NCI-H1105 treated with DMSO at 0.1 percent for 48 hours (cell line): ENCODE measurements around the gene APEX1.
A peak's percentile ranks its signal among the peaks of the same experiment; 100 is the strongest.
"Not testable (repeated sequence)": the region's sequence is repeated elsewhere in the genome, so short reads cannot be mapped to it uniquely, and the experiment has no call there.

Experiments
- DNase-seq: peaks from one replicate; lab custom pipeline; 2025; lab: John Stamatoyannopoulos, UW

APEX1 gene

DNA sequence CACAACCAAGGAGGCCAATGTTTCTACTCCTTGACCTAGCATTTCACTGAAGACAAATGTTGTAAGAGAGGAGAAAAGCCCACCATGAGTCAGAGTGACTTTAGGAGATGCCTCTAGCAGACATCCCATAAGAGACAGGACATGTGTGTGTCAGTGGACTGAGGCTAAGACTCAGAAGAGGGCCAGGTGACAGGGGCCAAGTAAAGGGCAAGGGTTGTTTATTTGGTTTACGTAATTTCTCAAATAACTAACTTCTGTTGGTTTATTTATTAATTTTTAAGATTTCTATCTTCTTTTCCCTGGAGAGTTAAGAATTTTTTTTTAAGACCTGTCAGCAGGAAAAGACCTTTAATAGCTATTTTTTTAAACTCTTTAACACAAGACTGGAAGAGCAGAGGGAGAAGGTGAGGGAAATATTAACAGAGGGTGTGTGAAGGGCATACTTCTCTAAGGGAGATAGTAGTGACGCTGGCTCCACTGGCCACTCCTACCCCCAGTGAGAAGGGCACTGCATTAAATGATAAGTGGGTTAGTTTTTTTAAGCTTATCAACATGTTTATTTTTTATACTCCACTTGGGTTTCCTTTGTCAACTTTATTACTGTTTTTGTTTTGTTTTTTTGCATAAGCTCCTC is 17.6 kb downstream of the APEX1 start:
- no peak for DNase-seq

DNA sequence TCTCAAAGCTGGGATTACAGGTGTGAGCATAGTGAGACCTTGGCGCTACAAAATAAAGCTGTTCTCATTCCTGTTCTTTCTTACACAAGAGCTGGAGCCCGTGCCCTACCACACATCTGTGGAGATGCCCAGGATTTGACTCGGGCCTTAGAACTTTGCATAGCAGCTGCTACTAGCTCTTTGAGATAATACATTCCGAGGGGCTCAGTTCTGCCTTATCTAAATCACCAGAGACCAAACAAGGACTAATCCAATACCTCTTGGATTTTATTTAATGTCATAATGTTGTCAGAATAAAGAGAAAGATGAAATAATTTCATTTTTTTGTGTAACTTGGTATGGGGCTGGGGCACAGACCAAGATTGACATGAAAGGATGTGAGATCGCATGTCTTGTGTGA is 21.8 kb downstream of the APEX1 start:
- DNase-seq: no peak

DNA sequence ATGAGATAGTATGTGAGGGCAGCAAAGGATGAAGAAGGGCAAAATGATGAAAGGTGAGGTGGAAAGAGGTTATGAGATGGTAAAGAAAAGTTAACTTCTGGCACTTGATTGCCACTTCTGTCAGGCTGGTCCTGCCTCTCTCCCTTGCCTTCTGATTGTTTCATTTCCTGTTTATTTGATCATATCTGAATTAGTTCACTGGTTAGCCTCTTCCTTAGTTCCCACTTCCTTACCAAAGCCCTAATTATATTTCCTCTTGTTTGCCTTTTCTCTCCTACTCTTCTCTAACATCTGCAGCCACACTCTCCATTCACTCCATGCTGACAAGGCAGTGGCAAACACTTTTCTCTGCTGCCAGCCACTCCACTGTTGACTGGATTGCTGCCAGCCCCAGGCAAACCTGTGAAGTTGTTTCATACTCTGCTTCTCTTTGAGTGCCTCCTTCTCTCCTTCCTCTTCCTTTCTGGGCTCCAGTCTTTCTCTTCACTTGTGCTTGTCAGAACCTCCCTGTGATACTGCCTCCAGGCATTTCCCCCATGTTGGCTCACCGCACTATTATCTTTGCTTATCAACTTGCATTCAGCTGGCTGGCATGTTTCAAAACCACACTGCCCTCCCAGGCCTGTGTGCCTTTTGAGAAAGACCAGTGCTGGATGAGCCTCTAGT is 22.3 kb downstream of the APEX1 start:
- DNase-seq: peak; percentile 46

DNA sequence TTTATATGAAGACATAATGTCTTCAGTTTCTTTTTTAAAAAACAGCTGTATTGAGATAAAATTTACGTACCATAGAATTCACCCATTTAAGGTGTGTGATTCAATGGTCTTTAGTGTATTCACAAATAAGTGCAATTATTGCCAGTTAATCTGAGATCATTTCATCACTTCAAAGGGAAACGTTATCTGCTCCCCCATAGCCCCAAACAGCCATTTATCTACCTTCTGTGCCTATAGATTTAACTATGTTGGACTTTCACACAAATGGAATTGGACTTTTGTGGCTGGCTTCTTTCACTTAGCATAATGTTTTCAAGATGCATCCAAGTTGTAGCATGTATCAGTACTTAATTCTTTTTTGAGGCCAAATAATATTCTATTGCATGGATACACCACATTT is 23.9 kb downstream of the APEX1 start:
- no peak for DNase-seq

DNA sequence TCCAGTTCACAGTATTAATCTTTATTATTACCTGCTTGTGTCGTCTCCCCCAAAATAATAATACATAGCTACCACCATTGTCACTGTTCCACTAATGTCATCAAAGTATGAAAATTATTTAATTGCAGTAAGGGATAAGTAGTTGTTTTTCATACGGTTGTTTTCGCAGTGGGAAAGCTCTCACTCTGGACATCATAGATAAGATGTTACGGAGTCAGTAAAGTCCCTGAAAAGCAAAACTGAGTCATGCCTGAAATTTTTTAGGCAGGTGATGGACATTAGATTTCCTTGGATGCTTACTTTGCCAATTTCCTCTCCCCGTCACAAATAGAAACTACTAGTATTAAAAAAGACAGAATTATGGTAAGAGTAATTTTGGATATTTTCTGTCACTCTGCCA is 27.4 kb downstream of the APEX1 start:
- DNase-seq: no peak

DNA sequence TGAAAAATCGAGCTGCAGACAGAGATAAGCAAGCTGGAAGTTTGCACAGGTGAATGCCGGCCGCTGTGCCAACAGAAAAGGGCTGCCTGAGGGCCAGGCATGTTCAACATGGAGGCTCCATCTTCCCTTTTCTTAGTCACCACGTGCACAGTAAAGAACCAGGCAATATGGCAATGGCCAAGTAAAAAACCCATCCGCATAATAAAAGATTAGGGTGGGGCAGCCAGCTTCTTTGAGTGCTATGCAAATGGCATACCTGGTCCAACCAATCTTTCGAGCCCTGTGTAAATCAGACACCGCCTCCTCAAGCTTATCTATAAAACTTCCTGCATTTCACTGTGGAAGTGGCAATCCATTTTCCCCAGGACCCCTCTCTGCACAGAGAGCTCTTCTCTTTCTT is 30.9 kb downstream of the APEX1 start:
- no peak for DNase-seq

DNA sequence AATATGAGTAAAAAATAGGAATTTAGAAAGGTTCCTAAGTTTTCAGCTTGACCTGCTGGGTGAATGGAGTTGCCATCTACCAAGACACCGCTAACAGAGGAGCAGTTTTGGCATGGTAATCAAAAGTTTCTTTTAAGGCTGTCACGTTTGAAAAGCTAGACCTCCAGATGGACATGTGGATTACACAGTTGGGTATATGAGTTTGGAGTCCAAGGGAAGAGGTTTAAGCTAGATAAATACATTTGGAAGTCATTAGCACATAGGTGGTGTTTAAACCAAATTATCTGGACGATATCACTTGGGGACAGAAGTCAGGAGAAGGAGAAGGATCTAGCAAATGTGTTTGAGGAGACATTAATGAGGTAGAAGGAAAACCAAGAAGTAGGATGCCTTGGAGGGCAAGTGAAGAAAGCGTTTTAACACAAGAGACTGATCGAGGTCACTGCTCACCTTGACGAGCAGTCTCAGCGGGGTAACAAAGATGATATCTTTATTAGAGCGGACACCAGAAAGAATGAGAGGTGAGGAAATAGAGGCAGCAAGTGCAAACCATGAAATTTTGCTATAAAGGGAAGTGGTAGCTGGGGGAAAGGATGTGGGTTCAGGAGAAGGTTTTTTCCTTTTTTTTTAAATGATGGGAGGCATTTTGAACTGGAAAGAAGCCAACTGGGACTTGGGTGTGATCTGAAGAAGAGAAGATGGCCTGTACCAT is 31.8 kb downstream of the APEX1 start:
- no peak for DNase-seq

DNA sequence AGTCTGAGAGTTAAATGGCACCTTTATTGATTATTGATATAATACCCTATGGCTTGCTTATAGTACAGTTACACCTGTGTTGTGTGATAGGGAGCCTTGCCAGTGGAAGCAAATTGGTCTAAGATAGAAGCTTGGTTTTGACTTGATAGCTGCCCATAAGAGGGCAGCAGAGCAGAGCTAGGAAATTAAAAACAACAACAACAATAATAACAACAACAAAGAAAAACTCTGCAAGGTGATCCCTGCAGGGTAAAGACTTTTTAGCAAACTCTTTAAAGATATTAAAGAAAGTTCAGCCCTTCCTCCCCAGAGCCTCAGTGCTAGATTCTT is 32.3 kb downstream of the APEX1 start:
- DNase-seq: no peak

DNA sequence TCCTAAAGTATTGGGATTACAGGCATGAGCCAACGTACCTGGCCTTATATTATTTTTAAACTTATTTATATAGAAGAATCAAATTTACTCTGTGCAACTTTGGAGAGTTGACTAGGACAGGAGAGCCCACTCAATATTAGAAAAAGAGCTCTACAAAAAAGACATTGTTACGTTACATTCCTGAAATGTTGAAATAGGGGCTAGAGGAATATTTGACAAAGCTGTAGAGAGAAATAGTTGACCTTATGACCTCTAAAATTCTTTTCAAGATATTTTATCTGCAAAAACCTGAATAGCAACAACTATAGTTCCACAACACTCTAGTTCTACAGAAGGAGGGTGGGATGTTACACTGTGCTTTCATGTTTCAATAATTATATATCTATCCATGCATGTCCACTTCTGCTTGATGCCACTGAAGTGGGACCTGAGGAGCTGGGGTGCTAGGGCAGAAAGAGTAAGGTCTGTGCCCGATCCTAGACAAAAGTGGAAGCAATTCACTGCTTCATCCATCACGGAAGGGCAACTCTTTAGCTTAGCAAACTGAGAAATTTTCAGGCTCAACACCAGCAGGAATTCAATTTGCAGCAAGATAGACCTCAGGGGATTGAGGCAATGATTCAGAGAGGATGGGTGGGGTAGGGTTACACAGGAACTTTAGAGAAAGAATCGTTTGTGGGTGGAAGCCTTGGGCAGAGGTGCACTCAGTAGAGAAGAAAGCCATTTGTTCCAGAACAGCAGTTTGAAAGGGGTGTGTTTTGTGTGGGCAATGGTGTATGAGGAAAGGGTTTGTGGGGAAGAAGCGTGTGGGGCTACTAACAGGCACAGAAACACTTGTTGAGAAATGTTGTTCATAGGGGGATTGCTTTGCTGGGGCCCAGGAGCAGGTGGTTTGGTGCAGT is 34.3 kb downstream of the APEX1 start:
- DNase-seq: no peak

DNA sequence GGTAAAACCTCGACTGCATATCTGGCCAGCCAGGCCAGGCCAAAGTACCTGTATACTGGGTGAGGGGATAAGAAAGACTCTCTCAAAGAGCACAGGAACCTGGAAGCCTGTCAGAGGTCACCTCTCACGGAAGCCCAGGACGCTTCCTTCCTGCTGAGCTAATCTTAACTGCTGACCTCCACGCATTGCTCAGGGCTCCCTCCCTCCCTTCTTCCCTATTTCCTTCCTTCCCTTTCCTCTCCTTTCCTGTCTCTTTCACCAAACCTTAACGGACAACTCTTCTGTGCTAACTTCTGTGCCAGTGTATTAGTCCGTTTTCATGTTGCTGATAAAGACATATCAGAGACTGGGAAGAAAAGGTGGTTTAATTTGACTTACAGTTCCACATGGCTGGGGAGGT is 35.5 kb downstream of the APEX1 start:
- no peak for DNase-seq

DNA sequence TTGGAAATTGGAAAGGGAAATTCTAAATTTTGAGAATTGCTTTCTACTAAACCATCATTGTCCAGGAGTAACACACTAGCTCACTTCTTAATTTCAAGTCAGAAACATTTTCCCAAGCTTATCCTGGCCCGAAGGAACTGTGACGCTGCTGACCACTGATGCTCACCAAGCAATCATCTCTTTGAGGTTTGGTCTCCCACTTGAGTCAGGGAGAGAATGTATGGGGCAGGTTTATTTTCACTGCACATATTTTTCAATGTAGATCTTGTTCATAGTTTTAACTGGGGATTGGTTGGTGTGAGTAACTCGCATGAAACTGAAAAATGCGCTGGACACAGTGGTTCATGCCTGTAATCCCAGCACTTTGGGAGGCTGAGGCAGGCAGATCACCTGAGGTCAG is 37.5 kb downstream of the APEX1 start:
- DNase-seq: no peak

DNA sequence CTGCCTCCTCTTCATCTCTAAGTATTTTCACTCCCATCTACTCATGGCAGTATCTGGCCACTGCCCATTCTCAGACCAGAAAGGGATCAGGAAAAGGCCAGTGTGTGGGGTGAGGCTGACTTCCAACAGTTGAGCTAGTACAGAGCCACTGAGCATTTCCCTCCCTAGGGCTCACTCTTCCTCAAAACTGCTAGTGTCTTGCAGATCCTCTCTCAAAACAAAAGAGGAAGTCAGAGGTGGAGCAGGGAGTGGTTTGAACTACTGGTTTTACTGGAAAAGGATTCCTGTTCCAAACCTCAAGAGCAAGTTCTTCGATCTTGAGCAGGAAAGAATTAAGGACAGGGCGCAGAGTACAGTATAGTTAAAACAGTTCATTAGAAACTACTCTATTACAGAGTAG is 38.6 kb downstream of the APEX1 start:
- DNase-seq: no peak

DNA sequence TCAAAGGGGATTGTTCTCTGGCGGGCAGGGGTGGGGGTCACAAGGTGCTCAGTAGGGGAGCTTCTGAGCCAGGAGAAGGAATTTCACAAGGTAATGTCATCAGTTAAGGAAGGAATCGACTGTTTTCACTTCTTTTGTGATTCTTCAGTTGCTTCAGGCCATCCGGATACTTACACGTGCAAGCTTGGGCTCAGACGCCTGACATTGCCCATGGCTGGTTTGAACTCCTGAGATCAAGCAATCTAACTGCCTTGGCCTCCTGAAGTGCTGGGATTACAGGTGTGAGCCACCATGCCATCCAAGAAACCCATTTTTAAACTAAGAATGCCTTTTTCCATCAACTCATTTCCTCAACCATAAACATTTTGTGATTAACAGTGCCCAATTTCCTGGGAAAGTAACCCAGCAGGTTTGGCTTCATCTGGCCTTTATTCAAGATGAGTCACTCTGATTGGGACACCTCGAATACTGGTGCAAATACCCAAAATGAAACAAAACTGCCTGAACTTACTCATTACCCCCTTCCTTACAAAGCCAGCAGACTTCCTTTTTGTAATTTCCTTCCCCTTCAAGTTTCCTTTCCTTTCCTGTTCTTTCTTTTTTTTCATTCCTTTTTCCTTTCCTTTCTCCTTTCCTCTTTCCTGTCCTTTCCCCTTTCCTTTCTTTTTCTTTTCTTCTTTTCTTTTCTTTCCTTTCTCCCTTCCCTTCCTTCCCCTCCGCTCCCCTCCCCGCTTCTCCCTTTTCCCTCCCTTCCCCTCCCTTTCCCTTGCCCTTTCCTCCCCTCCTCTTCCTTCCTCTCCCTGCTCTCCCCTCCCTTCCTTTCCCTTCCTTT is 40.1 kb downstream of the APEX1 start:
- DNase-seq: no peak

DNA sequence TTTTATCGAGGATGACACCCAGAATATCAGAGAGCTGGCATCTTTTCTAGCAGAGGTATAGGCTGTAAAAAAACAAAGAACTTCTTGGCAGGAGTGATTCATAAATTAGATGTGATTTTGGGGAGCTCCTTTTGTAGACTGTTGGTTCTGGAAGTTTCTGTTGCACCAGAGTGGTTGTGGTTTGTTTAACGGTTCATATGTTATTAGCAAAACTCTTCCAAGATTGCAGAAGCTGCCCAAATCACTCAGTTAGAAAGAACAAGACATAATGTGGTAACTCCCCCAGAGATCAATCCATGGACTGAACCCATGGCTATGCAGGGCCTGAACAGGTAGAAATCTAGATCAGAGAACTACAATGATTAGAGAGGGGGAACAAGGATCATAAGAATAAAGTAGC is 43.6 kb downstream of the APEX1 start:
- DNase-seq: no peak

DNA sequence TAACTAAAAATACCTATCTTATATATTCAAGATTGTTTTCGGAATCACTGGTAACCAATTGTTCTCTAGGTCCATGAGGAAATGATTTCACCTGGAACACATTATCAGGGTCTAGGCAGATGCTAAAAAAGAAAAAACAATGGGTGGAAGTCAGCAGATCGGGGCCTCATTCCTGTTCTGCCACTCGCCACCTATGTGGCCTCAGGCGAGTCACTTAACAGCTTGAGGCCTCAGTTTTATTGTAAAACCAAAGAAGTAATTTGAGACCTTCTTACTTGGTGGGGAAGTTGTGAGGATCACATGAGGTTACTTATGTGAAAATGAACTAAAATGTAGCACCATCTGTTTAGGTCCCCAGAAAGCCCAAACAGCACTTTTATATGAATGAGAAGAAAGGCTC is 44.1 kb downstream of the APEX1 start:
- DNase-seq: no peak

DNA sequence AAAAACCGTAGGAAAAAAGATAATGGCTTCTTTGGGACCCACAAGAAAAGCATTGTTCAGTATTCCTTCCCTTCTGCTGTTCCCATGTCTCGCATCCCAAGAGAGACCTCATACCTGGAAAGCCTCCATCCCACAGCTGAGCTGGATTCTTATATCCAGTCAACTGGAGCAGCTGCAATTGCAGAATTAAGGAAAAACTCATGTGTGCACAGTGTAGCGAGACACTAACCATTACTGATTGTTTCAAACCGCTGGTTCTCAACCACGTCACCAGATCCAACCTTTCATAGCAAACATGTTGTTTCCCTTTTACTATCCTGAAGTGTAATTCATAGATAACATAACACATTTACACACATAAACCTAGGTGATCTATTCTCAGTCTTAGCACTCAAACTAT is 44.9 kb downstream of the APEX1 start:
- no peak for DNase-seq

DNA sequence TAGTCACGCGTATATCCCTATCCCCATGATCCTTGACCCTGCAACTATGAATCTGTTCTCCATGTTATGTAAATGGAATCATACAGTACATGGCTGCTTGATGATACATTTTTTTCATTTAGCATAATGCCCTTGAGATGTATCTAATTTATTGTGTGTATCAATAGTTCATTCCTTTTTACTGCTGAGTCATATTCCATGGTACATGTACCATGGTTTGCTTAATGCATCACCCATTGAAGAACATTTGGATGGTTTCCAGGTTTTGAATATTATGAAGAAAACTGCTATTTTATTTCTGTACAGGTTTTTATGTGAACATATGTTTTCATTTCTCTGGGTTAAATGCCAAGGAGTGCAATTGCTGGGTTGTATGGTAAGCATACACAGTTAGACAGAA is 46.3 kb downstream of the APEX1 start:
- DNase-seq: no peak

DNA sequence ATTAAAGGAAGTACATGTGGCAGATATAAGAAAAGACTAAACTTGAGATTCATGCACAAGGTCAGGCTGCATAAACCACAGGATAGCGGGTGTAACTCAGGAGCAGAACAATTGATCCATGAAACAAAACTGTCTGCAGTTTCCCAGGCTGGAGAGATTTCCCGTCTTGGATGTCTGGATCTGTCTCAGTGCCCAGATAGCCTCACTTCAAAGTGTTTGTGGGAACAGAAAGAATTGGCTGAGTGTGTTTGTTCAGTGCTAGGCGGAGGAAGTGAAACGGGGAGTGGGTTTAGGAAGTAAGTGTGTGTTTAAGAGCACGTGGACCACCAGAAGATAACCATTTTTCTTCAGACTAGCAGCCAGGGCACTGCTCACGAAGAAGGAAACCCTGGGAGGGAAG is 48.9 kb downstream of the APEX1 start:
- no peak for DNase-seq

DNA sequence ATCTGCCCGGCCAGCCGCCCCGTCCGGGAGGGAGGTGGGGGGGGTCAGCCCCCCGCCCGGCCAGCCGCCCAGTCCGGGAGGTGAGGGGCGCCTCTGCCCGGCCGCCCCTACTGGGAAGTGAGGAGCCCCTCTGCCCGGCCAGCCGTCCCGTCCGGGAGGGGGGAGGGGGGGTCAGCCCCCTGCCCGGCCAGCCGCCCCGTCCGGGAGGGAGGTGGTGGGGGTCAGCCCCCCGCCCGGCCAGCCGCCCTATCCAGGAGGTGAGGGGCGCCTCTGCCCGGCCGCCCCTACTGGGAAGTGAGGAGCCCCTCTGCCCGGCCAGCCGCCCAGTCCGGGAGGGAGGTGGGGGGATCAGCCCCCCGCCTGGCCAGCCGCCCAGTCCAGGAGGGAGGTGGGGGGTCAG is 51.2 kb downstream of the APEX1 start:
- DNase-seq: not testable (repeated sequence)

DNA sequence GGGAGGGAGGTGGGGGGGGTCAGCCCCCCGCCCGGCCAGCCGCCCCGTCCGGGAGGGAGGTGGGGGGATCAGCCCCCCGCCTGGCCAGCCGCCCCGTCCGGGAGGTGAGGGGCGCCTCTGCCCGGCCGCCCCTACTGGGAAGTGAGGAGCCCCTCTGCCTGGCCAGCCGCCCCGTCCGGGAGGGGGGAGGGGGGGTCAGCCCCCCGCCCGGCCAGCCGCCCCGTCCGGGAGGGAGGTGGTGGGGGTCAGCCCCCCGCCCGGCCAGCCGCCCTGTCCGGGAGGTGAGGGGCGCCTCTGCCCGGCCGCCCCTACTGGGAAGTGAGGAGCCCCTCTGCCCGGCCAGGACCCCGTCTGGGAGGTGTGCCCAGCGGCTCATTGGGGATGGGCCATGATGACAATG is 51.7 kb downstream of the APEX1 start:
- not testable (repeated sequence) for DNase-seq
